ENCODE measurements around the gene GOLT1A.

Gene GOLT1A

GRCh38 chr1:204216880-204217647, 3.3 kb upstream of the GOLT1A start:
- no peak for DNase-seq

- DNase-seq, result no peak
Observed at GRCh38 chr1:204216236-204216635, 2.4 kb upstream of the GOLT1A start.

GRCh38 chr1:204212715-204213114, 1.1 kb downstream of the GOLT1A start:
- DNase-seq, result no peak

- no peak for DNase-seq
Observed at GRCh38 chr1:204211046-204211445, 2.7 kb downstream of the GOLT1A start.

GRCh38 chr1:204207136-204207616, 6.6 kb downstream of the GOLT1A start:
- peak; percentile 75 for DNase-seq

GRCh38 chr1:204206121-204206520, 7.7 kb downstream of the GOLT1A start:
- DNase-seq, result no peak

- no peak for DNase-seq
Observed at GRCh38 chr1:204205486-204205885, 8.3 kb downstream of the GOLT1A start.

GRCh38 chr1:204204944-204205343, 8.8 kb downstream of the GOLT1A start:
- no peak for DNase-seq

GRCh38 chr1:204203206-204203767, 10.5 kb downstream of the GOLT1A start:
- no peak for DNase-seq

- DNase-seq, result no peak
Observed at GRCh38 chr1:204202481-204202880, 11.3 kb downstream of the GOLT1A start.

GRCh38 chr1:204201348-204202040, 12.3 kb downstream of the GOLT1A start:
- DNase-seq, result no peak

- no peak for DNase-seq
Observed at GRCh38 chr1:204199579-204199978, 14.2 kb downstream of the GOLT1A start.

GRCh38 chr1:204198348-204199340, 15.1 kb downstream of the GOLT1A start:
- DNase-seq, result peak; percentile 30

- DNase-seq, result no peak
Observed at GRCh38 chr1:204197068-204197467, 16.7 kb downstream of the GOLT1A start.

GRCh38 chr1:204196068-204196795, 17.6 kb downstream of the GOLT1A start, which contains the start of gene KISS1:
Gene KISS1 (minus strand): TSS chr1:204196491. CDS start chr1:204192876, 3,615 bp downstream.
- DNase-seq, result no peak

- DNase-seq, result no peak
Observed at GRCh38 chr1:204194771-204195170, 19.0 kb downstream of the GOLT1A start.

- no peak for DNase-seq
Observed at GRCh38 chr1:204194080-204194479, 19.7 kb downstream of the GOLT1A start.

GRCh38 chr1:204192589-204193352, 21.0 kb downstream of the GOLT1A start:
- no peak for DNase-seq

GRCh38 chr1:204192046-204192445, 21.7 kb downstream of the GOLT1A start:
- no peak for DNase-seq

GRCh38 chr1:204191456-204191855, 22.3 kb downstream of the GOLT1A start:
- DNase-seq, result no peak
